C1 segment of cervical spinal cord (tissue), 14 donors: ENCODE results near the gene OR6T1.

ENCODE experiments used
- DNase-seq, 14 donors: peaks; one replicate each; lab custom pipeline; 2025; lab: John Stamatoyannopoulos, UW

OR6T1 gene

GRCh38 chr11:123943738-123944137 is at the start of gene OR6T1:
TSS of gene OR6T1 (minus strand) at chr11:123943838. CDS start at chr11:123943838, 0 bp downstream.
- DNase-seq: no peak

GRCh38 chr11:123979311-123979710 is 35.7 kb upstream of the OR6T1 start:
- no peak for DNase-seq

- DNase-seq: no peak
Observed at GRCh38 chr11:123977731-123978347, 34.2 kb upstream of the OR6T1 start, which contains the start of gene OR10S1. TSS of gene OR10S1 (minus strand) at chr11:123977781. CDS start at chr11:123977664, 117 bp downstream.

- no peak for DNase-seq
Observed at GRCh38 chr11:123976770-123977560, 33.3 kb upstream of the OR6T1 start.

GRCh38 chr11:123973816-123974215 is 30.2 kb upstream of the OR6T1 start:
- DNase-seq: no peak

- DNase-seq: no peak
Observed at GRCh38 chr11:123956752-123957151, 13.1 kb upstream of the OR6T1 start.

GRCh38 chr11:123945132-123945531 is 1.5 kb upstream of the OR6T1 start:
- no peak for DNase-seq

GRCh38 chr11:123942413-123942812 is 1.2 kb downstream of the OR6T1 start:
- no peak for DNase-seq

GRCh38 chr11:123939317-123939716 is 4.3 kb downstream of the OR6T1 start, which contains the start of gene OR4D5:
TSS of gene OR4D5 (plus strand) at chr11:123939617. CDS start at chr11:123939617, 0 bp downstream.
- DNase-seq: no peak

GRCh38 chr11:123924027-123924426 is 19.6 kb downstream of the OR6T1 start:
- no peak for DNase-seq

GRCh38 chr11:123920943-123921342 is 22.7 kb downstream of the OR6T1 start:
- no peak for DNase-seq

GRCh38 chr11:123905826-123906225 is 37.8 kb downstream of the OR6T1 start:
- no peak for DNase-seq

- DNase-seq: no peak
Observed at GRCh38 chr11:123904932-123905331, 38.7 kb downstream of the OR6T1 start.

- DNase-seq: no peak
Observed at GRCh38 chr11:123903932-123904331, 39.7 kb downstream of the OR6T1 start.

- DNase-seq: no peak
Observed at GRCh38 chr11:123901867-123902266, 41.8 kb downstream of the OR6T1 start, which contains the start of gene OR8D4. TSS of gene OR8D4 (plus strand) at chr11:123902167. CDS start at chr11:123906432, 4,265 bp downstream.

- DNase-seq: no peak
Observed at GRCh38 chr11:123899792-123900191, 43.8 kb downstream of the OR6T1 start.
